A549 treated with dexamethasone at 1 μM for 4 hours (cell line): ENCODE data around the gene NFYA. TPM values are rescaled to one million over a fixed set of nuclear protein-coding genes. Genes with fewer than 3 reads are reported as not detected.

ENCODE experiments used
- total RNA-seq: library from RNA; stranded (reverse); fragments of 200-300 nt; extraction: Qiagen RNA extraction; gene quantifications from 5 replicates; pipeline ENCODE4 v1.2.3, GENCODE V29; 2022

Gene NFYA
- total RNA-seq = 11.7 to 15.7 TPM (median 14.4 TPM) in 5 replicates

GRCh38 chr6:41072836-41073202 is at the start of gene NFYA:
NFYA (plus strand) TSS chr6:41072974; CDS start chr6:41079090, 6,116 bp downstream.

DNA sequence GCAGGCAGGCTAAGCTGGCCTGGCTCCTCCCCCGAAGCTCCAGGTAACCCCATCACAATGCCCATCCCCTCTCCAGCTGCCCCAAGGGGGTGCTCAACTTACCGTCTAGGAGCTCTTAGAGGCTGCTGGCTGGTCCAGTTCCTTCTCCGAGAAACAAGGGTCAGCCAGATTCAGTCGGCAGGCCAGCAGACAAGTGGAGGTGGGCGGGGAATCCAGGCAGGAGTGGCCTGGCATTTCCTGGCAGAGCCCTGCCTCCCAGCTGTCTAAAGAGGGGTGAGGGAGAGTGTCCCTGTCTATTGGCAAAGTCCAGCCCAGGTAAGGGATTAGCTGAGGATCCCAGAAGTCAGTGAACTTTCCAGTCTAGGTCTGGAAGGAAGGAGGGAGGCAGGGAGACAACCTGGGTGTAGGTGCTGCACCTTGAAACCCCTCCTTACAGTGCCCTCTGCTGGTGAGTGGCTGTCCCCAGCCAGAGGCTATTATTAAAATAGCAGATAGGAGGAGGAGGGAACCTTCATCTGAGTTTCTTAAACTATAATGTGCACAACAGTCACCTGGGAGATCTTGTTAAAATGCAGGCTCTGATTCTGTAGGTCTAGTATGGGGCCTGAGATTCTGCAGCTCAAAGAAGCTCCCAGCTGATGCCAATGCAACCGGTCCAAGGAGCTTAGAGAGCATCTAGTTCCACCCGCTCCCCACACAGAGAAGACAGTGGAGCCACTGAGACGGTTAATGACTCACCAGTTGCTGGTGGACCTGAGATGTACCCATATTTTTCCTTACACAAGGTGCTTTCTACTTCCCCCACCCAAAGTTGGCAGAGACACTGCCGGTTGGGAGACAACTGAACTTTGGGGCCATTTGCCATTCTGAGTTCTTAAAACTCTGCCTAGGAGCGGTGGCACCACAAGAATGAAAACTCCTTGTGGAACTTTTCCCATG is 33.4 kb upstream of the NFYA start, which contains the start of gene UNC5CL:
Gene UNC5CL, minus strand, starts transcription at position 162 of the 939 bp plus-strand sequence. CDS start 4,147 bp downstream, outside the sequence.

DNA sequence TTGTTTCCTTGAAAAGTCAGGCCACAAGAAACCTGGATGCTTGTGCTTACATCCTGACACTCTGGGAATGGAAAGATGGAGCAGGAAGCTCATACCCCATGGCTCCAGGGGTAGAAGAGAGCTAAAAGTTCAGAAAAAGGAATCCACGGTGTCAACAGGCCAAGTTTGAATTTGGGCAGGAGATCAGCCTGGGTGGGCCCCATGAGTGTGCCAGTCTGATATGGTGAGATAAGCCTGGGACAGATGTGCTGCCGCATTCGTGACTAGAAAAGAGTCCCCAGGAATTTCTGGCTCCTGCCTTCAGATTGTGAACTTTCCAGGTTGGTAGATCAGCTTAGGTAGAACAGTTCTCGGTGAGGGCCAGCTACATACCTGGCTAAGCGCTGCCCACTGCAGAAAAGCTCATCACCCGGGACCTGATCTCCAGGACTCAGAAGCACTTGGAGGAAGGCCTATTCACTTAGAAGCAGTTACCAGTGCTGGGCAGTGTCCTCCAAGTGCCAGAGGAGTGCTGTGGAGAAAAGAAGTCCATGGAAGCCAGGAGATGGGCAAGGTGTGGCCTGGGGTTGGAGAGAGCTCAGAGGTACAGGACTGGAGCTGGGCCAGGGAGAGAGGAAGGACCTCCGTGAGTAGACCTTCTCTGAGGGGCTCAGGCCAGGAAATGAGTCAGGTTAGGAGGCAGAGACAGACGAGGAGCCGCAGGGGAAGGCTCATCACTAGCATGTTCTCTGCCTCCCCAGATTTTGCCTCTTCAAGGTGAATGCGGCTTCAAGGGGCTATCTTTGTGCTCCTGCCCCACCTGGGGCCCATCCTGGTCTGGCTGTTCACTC is 30.3 kb upstream of the NFYA start, which contains the start of gene TSPO2:
Gene TSPO2, plus strand, starts transcription at position 242 of the 830 bp plus-strand sequence. Its CDS starts 519 bp downstream, at position 761.

DNA sequence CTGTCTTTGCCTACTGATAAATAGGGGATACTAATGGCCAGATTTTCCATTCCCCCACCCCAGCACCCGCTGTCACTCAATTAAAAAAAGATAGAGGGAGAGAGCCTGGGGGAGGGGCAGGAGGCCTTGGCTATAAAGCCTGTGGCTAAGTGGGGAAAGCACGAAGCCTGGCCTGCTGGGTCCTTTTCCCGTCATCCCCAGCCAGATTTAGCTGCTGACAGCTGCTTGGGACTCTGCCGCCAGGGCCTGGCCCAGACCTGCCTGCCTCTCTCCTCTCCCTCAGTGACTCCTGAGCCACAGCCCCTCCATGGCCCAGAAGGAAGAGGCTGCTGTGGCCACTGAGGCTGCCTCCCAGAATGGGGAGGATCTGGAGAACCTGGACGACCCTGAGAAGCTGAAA is 19.7 kb upstream of the NFYA start, which contains the start of gene APOBEC2:
Gene APOBEC2, plus strand, starts transcription at position 162 of the 400 bp plus-strand sequence. Its CDS starts 146 bp downstream, at position 308.

DNA sequence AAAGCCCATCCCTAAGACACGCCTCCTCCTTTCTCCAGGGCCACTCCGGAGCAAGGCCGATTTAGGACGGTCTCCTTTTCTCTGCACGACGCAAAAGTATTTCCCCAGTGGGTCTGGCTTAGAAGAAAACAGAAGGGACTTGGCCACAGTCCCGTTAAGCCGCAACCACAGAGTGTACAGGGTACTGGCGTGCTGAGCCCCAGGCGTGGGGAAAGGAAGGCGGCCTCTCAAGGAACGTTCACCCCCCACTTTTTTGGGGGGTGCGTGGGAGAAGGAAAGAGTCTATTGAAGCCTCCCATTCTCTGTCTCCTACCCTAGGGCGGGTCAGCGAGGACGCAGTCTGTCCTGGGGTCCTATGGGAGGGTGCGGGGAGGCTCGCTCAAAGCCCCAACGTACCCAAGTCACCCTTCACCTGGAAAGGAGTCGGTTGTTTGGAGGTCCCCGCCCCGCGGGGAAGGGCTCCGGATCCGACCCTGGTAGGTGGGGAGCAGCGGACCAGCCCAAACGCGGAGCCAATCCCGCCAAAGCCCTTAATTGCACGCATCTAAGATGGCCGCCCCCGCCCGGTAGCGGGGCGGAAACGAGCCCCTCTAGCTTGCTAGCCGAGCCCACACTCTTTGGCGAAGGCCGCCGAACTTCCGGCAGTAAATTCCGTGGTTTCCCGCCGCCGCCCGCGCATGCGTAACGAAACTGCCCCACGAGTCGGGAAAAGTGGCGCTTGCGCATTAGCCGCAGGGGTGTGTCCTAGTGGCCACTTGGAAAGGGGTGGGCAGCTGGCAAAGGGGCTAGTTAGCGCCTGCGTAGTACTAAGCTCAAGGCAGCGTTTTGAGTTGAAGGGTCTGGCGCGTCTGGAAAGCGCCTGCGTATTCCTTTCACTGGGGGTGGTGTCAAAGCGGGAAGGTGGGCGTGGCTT is 595 bp upstream of the NFYA start, which contains the start of gene OARD1:
Gene OARD1, minus strand, starts transcription at position 434 of the 913 bp plus-strand sequence. CDS start 722 bp downstream, outside the sequence.

Other genes starting within 250 kb of the NFYA start
- 0.29 to 0.60 TPM (median 0.47 TPM) in 5 replicates for gene UNC5CL, start 33.8 kb upstream of the NFYA start, total RNA-seq
- gene TSPO2, start 30.5 kb upstream of the NFYA start, total RNA-seq = 0.13 TPM in 1 of 5 replicates, not detected in the others
- gene APOBEC2, start 19.8 kb upstream of the NFYA start, total RNA-seq = not detected in 5 replicates
- 19.2 to 21.7 TPM (median 20.2 TPM) in 5 replicates for gene OARD1, start 618 bp upstream of the NFYA start, total RNA-seq
- gene TREML1, start 81.4 kb downstream of the NFYA start, total RNA-seq = not detected in 5 replicates
- 0.08 TPM in 1 of 5 replicates, not detected in the others for gene TREM2, start 90.1 kb downstream of the NFYA start, total RNA-seq
- not detected in 5 replicates for gene TREML2, start 128.2 kb downstream of the NFYA start, total RNA-seq
- not detected in 5 replicates for gene TREML4, start 155.4 kb downstream of the NFYA start, total RNA-seq
- 0.12 to 0.54 TPM (median 0.25 TPM) in 5 replicates for gene TREM1, start 213.7 kb downstream of the NFYA start, total RNA-seq